Endothelial cell of umbilical vein (primary cell): ENCODE results near the gene CTU2. TPM values are rescaled to one million over a fixed set of nuclear protein-coding genes. Genes with fewer than 3 reads are reported as not detected.
A peak's percentile ranks its signal among the peaks of the same experiment; 100 is the strongest.

Source experiments
- BruUV-seq: library from RNA; stranded (reverse); fragments of 400-500 nt; replicated peaks from 2 replicates; lab custom pipeline; 2021; lab: Mats Ljungman, UMichigan
- CTCF ChIA-PET: fragments of 300-600, 350-600 bp; sonication (Branson Sonifier 250); formaldehyde crosslinking; loops from one replicate; lab custom pipeline; 2021; ENCODE audit warnings: antibody characterized with exemption, inconsistent platforms; lab: Charles Lee
- POLR2A ChIA-PET: fragments of 300-600, 350-600 bp; sonication (Branson Sonifier 250); formaldehyde crosslinking; loops from one replicate; lab custom pipeline; 2021; ENCODE audit warnings: antibody characterized with exemption, inconsistent platforms; lab: Charles Lee
- DNase-seq: peaks from one replicate; pipeline ENCODE4 v3.0.0-alpha.2; 2011; ENCODE audit warnings: low read depth, low spot score
- FAIRE-seq: peaks from 2 replicates; lab custom pipeline; 2011; peaks lifted over from hg19 to GRCh38; lab: Jason Lieb, UNC
- H2AFZ ChIP-seq: 2 replicates; pipeline ENCODE4 v1.6.0; 2012; ENCODE audit warnings: low read depth, low read length, control low read depth, inconsistent platforms
- H3K27ac ChIP-seq: 2 replicates; pipeline ENCODE4 v1.5.1; 2011; ENCODE audit warnings: low read depth, mild to moderate bottlenecking, control low read depth, low read length, moderate library complexity; ENCODE audit not compliant: insufficient read depth
- H3K27me3 ChIP-seq, 2 experiments: 2 replicates each; pipeline versions ENCODE4 v1.6.0 to v1.6.1; 2011; ENCODE audit warnings: low read length in 2 of 2, mixed read lengths in 1 of 2; ENCODE audit not compliant: control insufficient read depth in 2 of 2, insufficient read depth in 2 of 2
- H3K36me3 ChIP-seq, 2 experiments: 2 replicates in 1 of 2; 3 replicates in 1 of 2; pipeline ENCODE4 v1.5.1; 2011; ENCODE audit warnings: low read length in 2 of 2, mild to moderate bottlenecking in 1 of 2, moderate library complexity in 1 of 2; ENCODE audit not compliant: control insufficient read depth in 2 of 2, insufficient read depth in 2 of 2; ENCODE audit errors: extremely low read depth in 1 of 2
- H3K4me1 ChIP-seq: 3 replicates; pipeline ENCODE4 v1.5.1; 2011; ENCODE audit warnings: mild to moderate bottlenecking, low read length; ENCODE audit not compliant: control insufficient read depth, insufficient read depth; ENCODE audit errors: extremely low read depth
- H3K4me2 ChIP-seq: 2 replicates; pipeline ENCODE4 v1.6.1; 2011; ENCODE audit warnings: low read length, control low read depth, mixed read lengths; ENCODE audit not compliant: insufficient read depth
- H3K4me3 ChIP-seq, 3 experiments: fragments of 200-600 bp in 1 of 3; sonication (generic), shearing (Covaris generic) in 1 of 3; replicated peaks in 1 of 3; 2 replicates each; pipeline ENCODE4 v1.5.1; 2011 to 2016; ENCODE audit warnings: control low read depth in 3 of 3, low read length in 3 of 3, mild to moderate bottlenecking in 2 of 3, inconsistent platforms in 1 of 3, low read depth in 1 of 3, moderate library complexity in 1 of 3; ENCODE audit not compliant: insufficient read depth in 1 of 3
- H3K79me2 ChIP-seq: 2 replicates; pipeline ENCODE4 v1.6.0; 2012; ENCODE audit warnings: low read length, inconsistent platforms; ENCODE audit not compliant: control insufficient read depth, insufficient read depth
- H3K9ac ChIP-seq: replicated peaks from 2 replicates; pipeline ENCODE3; 2011; ENCODE audit warnings: low read length, control low read depth; ENCODE audit not compliant: insufficient read depth; ENCODE audit errors: extremely low read depth
- H3K9me1 ChIP-seq: replicated peaks from 3 replicates; pipeline ENCODE4 v1.6.0; 2011; ENCODE audit warnings: mild to moderate bottlenecking, low read length; ENCODE audit not compliant: control insufficient read depth, insufficient read depth; ENCODE audit errors: extremely low read depth
- H3K9me3 ChIP-seq: replicated peaks from 2 replicates; pipeline ENCODE4 v1.5.1; 2012; ENCODE audit warnings: low read length, inconsistent platforms; ENCODE audit not compliant: control insufficient read depth, insufficient read depth
- H4K20me1 ChIP-seq: replicated peaks from 2 replicates; pipeline ENCODE3; 2011; ENCODE audit warnings: mild to moderate bottlenecking, low read length; ENCODE audit not compliant: control insufficient read depth, insufficient read depth; ENCODE audit errors: extremely low read depth
- CTCF ChIP-seq, 2 donors: IDR thresholded peaks; 1 replicate in 1 of 2; 2 replicates in 1 of 2; pipeline ENCODE4 v1.5.1; 2011; ENCODE audit warnings: low read length in 2 of 2, mild to moderate bottlenecking in 2 of 2, moderate library complexity in 2 of 2, control low read depth in 1 of 2, inconsistent platforms in 1 of 2, low read depth in 1 of 2; ENCODE audit not compliant: insufficient read depth in 1 of 2; ENCODE audit errors: extremely low read depth in 1 of 2
- EZH2 ChIP-seq: IDR thresholded peaks from 2 replicates; pipeline ENCODE4 v1.6.1; 2012; ENCODE audit warnings: borderline replicate concordance, low read depth, mild to moderate bottlenecking, moderate library complexity, low read length, inconsistent platforms; ENCODE audit not compliant: severe bottlenecking
- FOS ChIP-seq: IDR thresholded peaks from 2 replicates; pipeline ENCODE4 v1.6.1; 2011; ENCODE audit warnings: mild to moderate bottlenecking, low read length, moderate library complexity, borderline replicate concordance; ENCODE audit not compliant: insufficient read depth
- GATA2 ChIP-seq: IDR thresholded peaks from 2 replicates; pipeline ENCODE4 v1.7.0; 2011; ENCODE audit warnings: low read depth, mild to moderate bottlenecking, moderate library complexity, mixed read lengths, low read length; ENCODE audit not compliant: insufficient read length, insufficient read depth
- JUN ChIP-seq: IDR thresholded peaks from 2 replicates; pipeline ENCODE4 v1.6.1; 2011; ENCODE audit warnings: borderline replicate concordance, low read depth; ENCODE audit not compliant: insufficient read length, insufficient read depth
- MAX ChIP-seq: IDR thresholded peaks from 2 replicates; pipeline ENCODE4 v1.6.1; 2011; ENCODE audit not compliant: insufficient read depth, insufficient read length
- MYC ChIP-seq: IDR thresholded peaks from one replicate; pipeline ENCODE4 v1.6.1; 2011; ENCODE audit warnings: mild to moderate bottlenecking, low read depth, low read length
- POLR2A ChIP-seq: IDR thresholded peaks from 2 replicates; pipeline ENCODE4 v1.6.1; 2012; ENCODE audit warnings: low read depth, mild to moderate bottlenecking, control low read depth, low read length
- POLR2AphosphoS5 ChIP-seq: IDR thresholded peaks from 2 replicates; pipeline ENCODE4 v1.6.1; 2012; ENCODE audit warnings: low read depth, mild to moderate bottlenecking, control low read depth, low read length, moderate library complexity; ENCODE audit not compliant: insufficient read depth
- dilution Hi-C: fragments of 300-500 bp; cut with MboI; formaldehyde crosslinking; loops from one replicate; pipeline ENCODE4 v1.15.0; 2019; ENCODE audit warnings: low sequenced_read_pairs; ENCODE audit not compliant: extremely low pct_ligation_motif_present
- intact Hi-C: fragments of 100-400 bp; cut with micrococcal nuclease; formaldehyde crosslinking; loops from one replicate; pipeline ENCODE4 v1.10.0; 2022
- polyA plus RNA-seq, 4 experiments: library from polyadenylated mRNA; depleted of rRNA in 3 of 4; stranded (reverse) in 3 of 4; unstranded in 1 of 4; fragments of >200 nt; gene quantifications; 2 replicates each; pipeline versions ENCODE4 v1.2.1 to v1.2.3, GENCODE V29; 2011 to 2012; ENCODE audit warnings: missing spikeins in 1 of 4
- total RNA-seq: library from RNA; stranded (reverse); gene quantifications from 2 replicates; pipeline ENCODE4 v1.2.3, GENCODE V29; 2021

The CTU2 gene
- total and polyA plus RNA-seq, 2 donors (not counting 3 experiments of a cell fraction or from before 2014, with no cell fraction given): 26.1 to 33.7 TPM

DNA sequence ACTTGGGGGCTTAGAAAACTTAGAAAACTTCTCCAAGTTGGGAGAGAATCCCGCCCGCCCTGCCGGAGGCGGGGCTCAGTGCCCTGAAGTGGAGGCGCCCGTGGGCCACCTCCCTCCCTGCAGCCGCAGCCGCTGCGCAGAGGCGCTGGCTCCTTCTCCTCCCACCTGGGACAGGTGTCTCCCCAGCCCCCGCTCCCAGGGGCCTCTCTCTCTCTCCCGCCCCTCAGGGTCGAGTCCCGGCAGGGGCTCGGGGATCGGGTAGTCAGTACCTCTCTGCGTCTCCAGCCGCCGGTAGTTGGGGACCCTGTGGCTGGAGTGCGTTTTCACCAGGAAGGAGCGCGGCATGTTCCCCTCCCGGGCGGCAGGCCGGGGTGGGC is 20.3 kb upstream of the CTU2 start:
- Histone ChIP-seq H4K20me1 (no peaks in the 10 kb centered on the region), H3K79me2 (no peaks in the 10 kb centered on the region), H3K9me1 (no peaks in the 10 kb centered on the region), H3K4me2 (peak overlapping the region; percentile 70), H2AFZ (peak overlapping the region; percentile 89), H3K36me3 (no peaks in the 10 kb centered on the region), H3K4me3 (peak overlapping the region; percentile 29 to 57 (median 40)), H3K27ac (no peak overlapping the region), H3K9ac (no peak overlapping the region), H3K9me3 (no peaks in the 10 kb centered on the region), H3K27me3 (peaks cover 0 to 2% of the 10 kb centered on the region in 2 experiments), H3K4me1 (peaks cover 3% of the 10 kb centered on the region)
- DNase-seq: no peak
- no TSS peak for BruUV-seq
- FAIRE-seq: no peak
- ChIA-PET POLR2A (no interaction called here), CTCF (interaction anchor here (0.6 to 1.7 kb wide), 3 partner anchors 13 to 116 kb away, joined by 4 to 5 read pairs (median 4); partner anchors contain the start of gene ZC3H18)
- dilution Hi-C loops (no loop called here), intact Hi-C loops (loop anchor here (1.0 to 2.0 kb wide), 2 partner anchors 15 to 23 kb away; partner anchors contain the start of gene MVD)
- no peak for TF ChIP-seq FOS
- no peak for TF ChIP-seq EZH2
- no peak for TF ChIP-seq POLR2AphosphoS5
- no peak for TF ChIP-seq CTCF (IDR thresholded peaks at IDR 0.05; ENCODE audit: extremely low read depth in 1 of 2, insufficient read depth in 1 of 2, low read depth in 1 of 2, low read length in 2 of 2)
- no peak for TF ChIP-seq MAX
- no peak for TF ChIP-seq POLR2A
- TF ChIP-seq JUN: no peak
- no peak for TF ChIP-seq MYC
- TF ChIP-seq GATA2: no peak
